Stimulated activated CD4-positive, alpha-beta T cell treated with anti-CD3 and anti-CD28 coated beads, Interleukin-12 subunit alpha, Interleukin-12 subunit beta, amount 100 ng/mL, for 24 hours (primary cell): ENCODE measurements around the gene FAM131B.

ENCODE experiments used
- DNase-seq, 2 experiments: peaks; one replicate each; pipeline ENCODE4 v3.0.0-alpha.2; 2020; ENCODE audit warnings: low read depth in 2 of 2

The FAM131B gene

DNA sequence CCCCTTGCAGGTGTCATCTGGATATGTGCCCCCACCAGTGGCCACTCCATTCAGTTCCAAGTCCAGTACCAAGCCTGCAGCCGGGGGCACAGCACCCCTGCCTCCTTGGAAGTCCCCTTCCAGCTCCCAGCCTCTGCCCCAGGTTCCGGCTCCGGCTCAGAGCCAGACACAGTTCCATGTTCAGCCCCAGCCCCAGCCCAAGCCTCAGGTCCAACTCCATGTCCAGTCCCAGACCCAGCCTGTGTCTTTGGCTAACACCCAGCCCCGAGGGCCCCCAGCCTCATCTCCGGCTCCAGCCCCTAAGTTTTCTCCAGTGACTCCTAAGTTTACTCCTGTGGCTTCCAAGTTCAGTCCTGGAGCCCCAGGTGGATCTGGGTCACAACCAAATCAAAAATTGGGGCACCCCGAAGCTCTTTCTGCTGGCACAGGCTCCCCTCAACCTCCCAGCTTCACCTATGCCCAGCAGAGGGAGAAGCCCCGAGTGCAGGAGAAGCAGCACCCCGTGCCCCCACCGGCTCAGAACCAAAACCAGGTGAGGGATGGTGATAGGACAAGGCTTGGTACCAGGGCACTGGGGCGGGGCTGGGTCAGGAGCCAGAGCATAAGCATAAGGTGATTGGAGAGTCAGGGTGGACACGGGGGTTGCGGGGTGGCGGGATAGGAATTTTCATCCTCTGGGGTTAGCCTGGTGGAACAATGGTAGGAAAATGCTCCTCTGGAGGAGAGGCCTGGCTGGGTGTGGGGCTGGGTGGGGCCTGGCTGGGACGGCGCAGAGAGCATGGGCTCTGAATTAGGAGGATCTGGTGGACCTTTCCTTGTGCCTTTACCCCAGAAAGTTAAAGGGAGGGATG lies 20.5 kb upstream of the FAM131B start:
- DNase-seq: no peak

DNA sequence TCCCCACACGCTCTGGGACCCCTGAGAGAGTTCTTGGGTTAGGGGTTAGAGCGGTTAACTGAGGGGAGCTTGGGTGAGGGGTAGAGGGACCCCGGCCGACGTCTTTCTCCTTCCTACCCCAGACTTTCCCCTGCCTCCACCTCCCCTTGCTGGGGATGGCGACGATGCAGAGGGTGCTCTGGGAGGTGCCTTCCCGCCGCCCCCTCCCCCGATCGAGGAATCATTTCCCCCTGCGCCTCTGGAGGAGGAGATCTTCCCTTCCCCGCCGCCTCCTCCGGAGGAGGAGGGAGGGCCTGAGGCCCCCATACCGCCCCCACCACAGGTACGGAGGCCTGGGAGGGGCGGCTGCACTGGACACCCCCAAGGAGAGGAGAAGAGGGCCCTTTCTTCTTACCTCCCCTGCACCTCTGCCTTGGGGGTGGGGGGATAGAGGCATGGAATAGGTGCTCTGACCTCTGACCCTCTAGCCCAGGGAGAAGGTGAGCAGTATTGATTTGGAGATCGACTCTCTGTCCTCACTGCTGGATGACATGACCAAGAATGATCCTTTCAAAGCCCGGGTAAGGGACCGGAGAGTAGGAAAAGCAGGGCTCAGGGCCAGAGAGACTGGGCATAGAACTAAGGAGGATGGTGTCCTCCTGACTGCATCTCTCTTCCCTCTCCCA lies 19.7 kb upstream of the FAM131B start:
- DNase-seq: no peak

DNA sequence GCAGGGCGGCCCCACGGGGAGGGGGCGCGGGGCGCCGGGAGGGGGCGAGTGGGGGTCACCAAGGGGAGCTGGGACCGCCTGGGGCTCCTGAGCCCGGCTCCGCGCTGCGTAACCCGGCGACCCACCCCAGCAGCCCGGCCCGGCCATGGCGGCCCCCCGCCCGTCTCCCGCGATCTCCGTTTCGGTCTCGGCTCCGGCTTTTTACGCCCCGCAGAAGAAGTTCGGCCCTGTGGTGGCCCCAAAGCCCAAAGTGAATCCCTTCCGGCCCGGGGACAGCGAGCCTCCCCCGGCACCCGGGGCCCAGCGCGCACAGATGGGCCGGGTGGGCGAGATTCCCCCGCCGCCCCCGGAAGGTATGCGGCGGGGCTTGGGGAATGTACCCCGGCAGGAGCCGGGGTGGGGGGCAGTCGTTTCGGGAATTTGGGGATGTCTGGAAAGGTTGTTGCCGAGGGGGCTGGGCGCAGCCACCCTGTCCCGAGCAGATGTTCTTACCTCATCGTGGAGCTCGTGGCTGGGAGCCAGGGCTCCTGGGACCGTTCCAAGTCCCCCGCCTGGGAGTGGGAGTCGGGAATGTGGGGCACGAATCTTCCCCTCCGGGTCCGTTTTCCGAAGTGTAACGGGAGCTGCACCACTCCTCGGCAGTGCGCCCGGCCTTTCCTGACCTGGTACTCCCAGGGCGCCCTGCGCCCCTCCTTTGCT lies 19.1 kb upstream of the FAM131B start:
- no peak for DNase-seq

DNA sequence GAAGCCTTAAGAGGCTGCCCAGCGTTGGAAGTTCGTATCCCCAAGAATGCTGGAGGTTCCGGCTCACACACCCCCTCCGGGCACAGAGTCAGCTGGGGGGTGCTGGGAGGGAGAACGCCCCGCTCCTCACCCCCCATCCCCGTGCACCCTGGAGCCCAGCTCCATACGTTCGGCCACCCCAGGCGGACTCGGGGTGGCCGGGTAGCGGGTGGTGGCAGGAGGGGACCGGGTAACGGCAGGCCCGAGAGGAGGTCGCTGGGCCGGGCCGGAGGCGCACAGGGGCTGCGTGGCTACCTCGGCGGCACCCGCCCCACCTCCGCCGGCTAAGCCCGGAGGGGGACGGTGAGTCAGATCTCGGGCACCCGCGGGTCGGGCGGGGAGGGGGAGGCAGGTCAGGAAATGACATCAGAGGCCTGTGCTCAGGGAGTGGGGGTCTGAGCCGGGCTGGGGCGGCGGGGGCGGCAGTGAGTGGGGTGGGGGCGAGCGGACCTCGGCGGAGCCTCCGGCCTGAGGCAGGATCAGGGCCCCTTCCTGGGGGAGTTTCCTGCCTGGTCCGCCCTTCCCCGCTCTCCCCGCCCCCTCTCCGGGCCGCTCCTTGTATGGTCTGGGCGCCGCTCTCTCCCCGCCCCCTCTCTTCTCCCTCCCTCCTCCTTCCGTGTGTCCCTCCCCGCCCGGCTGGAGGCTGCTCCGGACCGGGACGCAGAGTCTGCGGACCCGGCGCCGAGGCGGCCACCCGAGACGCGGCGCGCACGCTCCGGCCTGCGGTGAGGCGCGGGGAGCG lies 18.3 kb upstream of the FAM131B start, which contains the start of gene ZYX:
Gene ZYX, plus strand, starts transcription at position 700 of the 781 bp plus-strand sequence. CDS start 227 bp downstream, outside the sequence.
- DNase-seq: peak; percentile 67 to 88

GRCh38 chr7:143380260-143380645 lies 17.7 kb upstream of the FAM131B start:
- DNase-seq: peak; percentile 68 to 85

DNA sequence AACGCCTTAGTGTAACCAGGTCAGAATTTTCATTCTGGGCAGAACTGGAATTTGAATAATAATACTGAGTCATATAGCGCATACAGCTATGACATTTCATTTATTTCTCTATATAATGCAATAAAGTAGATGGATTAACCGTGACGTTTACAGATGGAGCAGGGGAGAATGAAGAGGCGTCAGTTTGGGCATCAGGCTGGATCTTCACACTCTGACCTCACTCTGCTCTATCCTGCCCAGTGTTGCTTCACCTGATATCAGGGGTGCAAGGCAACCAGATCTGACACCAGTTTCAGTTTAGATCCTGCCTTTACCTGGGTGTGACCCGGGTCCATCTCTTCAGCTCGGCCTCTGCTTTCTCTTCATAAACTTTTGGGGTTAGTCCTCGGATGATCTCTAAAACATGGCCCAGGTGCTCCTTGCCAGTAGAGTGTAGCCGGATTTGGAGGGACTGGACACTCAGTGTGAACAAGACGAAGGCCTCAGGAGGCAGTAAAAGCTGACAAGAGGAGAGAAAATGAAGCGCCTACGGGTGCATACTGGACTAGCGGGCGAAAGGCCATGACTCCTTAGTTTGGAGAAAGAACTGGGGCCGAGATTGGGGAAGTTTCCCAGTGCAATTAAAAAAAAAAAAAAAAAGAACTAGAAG lies 17.2 kb upstream of the FAM131B start:
- DNase-seq: no peak

DNA sequence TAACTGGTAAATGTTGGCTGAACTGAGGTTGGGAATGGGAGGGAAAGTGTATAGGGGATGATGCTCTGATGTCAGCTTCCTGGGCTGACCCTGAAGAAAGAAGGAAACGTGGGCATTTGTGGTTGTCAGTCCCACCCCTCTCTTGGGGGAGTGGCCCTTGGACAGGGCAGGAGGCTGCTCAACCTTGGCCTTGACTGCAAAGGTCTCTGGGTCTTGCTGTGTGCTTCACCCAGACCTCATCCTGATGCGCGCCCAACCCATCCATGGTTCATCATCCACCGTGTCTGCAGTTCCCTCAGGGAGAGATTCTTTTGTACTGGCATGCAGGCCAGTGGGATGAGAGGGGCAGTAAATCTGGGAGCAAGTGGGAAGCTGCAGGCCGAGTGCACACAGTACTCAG lies 13.9 kb upstream of the FAM131B start:
- no peak for DNase-seq

GRCh38 chr7:143375298-143376034 lies 13.0 kb upstream of the FAM131B start:
- no peak for DNase-seq

DNA sequence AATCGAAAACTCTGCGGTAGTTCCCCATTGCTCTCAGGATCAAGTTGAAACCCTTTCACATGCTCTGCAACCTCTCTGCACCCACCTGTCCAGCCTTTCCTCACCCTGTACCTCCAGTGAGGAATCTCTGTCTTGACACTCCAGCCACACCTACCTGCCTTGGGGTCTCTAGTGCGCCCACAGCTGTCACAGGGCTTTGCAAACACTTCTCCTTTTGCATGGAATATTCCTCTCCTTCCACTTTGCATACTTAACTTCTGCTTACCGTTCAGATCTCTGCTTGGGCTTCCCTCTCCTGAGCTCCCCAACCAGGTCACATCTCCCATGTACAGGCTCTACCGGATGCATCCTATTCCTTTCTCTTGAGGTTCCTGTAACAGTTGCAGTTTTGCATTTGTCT lies 12.0 kb upstream of the FAM131B start:
- DNase-seq: no peak

DNA sequence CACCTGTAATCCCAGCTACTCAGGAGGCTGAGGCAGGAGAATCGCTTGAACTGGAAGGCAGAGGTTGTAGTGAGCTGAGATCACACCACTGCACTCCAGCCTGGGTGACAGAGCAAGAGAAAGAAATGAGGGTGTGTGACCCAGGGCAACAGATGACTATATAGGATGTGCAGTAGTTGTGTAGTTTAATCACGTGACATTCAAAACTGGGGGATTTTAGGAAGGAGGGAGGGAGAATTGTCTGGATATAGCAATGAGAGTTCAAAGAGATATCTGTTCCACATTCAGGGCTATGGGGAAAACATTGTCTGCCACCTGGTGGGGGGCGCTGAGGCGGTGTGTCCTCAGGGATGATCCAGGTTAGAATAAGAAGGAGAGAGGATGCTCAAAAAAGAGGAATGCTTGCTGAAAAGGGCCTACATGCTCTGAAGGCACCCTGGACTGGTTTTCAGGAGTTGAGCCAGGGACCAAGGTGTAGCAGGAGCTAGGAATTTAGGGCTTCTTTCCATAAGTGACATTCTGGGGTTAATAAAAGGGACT lies 10.8 kb upstream of the FAM131B start:
- no peak for DNase-seq

DNA sequence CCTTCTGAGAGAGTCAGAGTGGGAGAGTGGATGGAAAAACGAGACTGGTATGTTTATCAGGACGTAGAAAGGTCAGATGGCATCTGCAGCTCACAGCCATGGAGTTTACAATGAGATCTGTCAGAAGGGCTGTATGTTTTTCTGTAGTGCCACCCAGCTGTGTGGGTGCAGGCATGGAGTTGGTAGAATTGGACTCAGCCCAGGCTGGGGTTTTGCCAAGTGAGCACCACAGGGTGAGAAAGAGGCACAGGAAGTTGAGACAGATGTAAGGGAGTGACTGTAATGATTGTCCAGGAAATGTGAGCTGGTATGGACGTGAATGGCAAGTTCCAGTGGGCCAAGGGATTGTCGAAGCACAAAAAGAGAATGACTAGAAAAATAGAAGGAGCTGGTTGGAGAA lies 9.6 kb upstream of the FAM131B start:
- no peak for DNase-seq

DNA sequence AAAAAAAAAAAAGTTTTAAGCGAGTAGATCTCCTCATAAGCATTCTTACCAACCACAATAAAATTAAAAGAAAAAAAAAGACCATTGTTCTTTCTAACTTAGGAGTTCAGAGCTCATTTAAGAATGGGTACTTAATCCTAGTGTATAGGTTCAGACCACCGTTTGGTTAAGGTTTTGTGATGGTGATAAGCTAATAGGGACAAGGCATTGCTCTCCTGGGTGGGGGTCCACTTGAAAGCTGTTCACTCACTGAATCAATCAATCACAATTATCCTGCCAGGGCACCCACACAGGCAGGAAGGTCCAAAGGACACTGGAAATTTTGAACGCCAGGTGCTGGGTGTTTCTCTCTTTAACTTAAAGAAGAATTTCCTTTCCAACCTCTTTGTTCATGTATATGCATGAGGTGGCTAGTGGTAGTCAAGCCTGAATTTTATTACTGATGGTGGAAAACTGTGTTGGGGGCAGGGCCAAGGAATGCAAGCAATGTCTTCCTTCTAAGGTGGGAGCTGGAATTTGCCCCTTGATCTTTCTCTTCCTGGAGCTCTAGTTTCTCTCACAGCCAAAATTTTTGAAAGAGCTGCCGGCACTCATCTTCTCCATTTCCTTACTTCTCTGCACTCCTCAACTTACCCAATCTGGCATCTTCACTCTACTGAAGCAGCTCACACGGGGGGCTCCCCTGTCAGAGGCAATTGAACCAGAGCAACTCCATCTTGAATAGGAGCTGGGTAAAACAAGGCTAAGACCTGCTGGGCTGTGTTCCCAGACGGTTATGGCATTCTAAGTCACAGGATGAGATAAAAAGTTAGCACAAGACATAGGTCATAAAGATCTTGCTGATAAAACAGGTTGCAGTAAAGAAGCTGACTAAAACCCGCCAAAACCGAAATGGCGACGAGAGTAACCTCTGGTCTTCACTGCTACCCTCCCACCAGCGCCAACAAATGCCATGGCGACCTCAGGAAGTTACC lies 7.5 kb upstream of the FAM131B start:
- no peak for DNase-seq

DNA sequence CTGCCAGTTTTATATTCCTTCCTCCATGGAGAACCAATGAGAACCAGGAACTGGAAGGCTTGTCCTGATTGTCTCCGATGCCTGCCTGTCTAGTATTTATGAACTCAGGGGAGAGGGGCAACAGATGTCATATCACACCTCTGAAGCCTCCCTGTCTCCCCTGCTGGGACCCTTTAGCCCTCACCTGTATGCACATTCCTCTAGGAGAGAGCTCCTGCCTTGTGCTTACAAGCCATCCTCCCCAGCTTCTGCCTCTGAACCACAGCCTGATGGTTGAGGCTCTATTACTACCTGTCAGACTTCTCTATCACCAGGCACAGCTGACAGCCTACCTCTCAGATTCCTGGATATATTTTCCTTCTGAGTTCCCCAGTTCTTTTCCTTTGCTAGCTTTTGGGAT lies 5.9 kb upstream of the FAM131B start:
- no peak for DNase-seq

DNA sequence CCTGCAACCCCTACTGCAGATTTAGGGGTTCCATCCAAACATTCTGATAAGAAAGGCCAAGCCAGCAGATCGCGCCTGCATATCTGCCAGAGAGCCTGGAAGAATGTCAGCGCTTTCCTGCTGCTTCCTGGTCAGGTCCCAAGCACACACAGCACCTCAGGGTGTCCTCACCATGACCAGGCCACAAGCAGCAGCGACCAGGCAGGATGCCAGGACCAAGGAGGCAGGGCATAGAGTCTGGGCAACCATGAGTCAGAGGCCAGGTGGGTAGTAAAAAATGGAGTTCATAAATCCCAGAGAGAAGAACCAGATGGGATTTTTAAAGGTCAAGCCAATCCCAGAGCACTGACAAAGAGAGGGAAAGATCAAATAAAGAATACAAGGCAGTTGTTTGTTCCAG lies 5.5 kb upstream of the FAM131B start:
- no peak for DNase-seq

- DNase-seq: no peak
These were observed 764 bp upstream of the FAM131B start for GRCh38 chr7:143363016-143363937.

DNA sequence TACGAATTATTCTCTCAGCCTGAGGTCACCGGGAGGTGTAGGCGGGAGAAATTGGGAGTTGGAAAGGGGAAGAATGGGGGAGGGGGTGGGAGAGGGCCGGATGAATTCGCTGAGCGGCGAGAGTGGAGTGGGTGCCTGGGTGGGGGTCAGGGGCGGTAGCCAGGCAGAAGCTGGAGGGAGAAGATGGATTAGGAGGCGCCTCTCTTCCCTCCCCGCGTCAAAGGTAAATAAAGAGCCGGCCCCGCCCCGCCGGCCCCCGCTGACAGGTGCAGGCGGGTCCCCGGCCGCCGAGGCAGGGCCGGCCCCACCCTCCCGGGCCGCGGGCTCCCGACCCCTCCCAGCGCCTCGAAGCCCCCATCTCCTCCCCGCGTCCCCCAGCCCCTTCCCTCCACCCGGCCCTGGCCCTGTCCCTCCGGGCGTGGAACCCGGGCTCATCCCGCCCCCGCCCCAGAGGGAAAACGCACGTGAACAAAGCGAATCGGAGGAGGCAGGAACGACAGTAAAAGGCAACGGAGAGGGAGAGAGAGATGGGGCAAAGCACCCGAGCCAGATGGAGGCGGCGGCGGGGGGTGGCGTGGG lies 872 bp downstream of the FAM131B start:
- DNase-seq: no peak

DNA sequence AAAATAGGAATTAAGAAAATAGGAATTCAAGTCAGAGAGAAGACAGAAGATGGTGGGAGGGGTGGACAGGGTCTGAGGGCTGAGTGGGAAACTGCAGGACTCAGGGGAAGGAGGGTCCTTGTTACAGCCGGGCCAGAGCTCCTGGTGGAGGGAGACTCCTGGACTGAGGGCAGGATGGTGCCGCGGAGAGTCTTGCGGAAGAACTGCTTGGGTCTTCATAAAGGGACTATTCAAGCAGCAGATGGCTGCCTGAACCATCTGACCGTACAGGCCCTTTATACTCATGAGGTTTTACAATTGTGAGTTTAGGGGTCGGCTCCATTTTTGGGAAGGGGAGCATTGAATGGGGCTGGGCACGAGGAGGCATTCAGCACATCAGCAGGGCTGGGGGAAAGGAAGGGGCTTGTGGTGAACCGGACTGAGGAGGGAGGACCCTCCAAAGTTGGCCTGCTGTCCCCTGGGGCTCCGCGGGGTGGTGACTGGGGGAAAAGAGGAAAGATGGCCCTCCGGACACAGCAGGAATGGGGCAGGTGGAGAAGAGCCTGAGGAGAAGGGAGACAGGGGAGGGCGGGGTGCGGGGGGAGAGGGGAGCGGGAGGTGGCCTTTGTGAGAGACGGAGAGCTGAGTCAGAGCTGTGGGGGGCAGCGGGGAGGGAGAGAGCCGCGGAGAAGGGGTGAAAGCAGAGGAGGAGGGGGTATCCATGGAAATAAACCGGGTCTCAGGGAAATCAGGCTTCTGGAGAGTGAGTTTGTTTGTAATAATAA lies 1.5 kb downstream of the FAM131B start:
- no peak for DNase-seq
